GM19468 (cell line): ENCODE data around the gene VEGFD.

Experiments used
- ATAC-seq: cut with Tn5 transposase; IDR thresholded peaks from one replicate; pipeline ENCODE4 v1.9.1; 2021; ENCODE audit warnings: mild to moderate bottlenecking, moderate library complexity, moderate number of reproducible peaks; ENCODE audit not compliant: unreplicated experiment; ENCODE audit errors: extremely low read depth

Gene VEGFD

GRCh38 chrX:15384304-15384703 is at the start of gene VEGFD:
Gene VEGFD, minus strand, starts transcription at chrX:15384413. Its CDS starts 467 bp downstream, at chrX:15383946.
- no peak for ATAC-seq

- ATAC-seq = no peak
Observed at GRCh38 chrX:15430584-15430983, 46.4 kb upstream of the VEGFD start.

DNA sequence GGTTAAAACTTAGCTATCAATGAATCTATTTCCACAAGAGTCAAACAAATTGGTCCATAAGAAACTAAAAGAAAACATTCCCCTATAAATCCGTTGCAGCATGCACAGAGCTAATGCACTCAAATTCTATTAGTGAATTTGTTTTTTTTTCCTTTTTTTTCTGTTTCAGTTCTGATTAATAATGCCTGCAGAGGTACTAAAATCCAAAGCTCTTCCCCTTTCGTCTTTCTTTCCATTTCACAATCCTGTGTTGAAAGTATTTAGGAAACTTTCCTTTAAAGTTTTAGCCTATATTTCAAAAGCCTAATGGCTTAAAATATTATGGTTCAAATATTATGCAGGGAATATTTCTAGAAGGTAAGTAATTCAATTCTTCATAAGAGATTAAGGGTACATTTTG is 45.9 kb upstream of the VEGFD start:
- no peak for ATAC-seq

- ATAC-seq = no peak
Observed at GRCh38 chrX:15425024-15425423, 40.8 kb upstream of the VEGFD start.

GRCh38 chrX:15418707-15419181 is 34.5 kb upstream of the VEGFD start:
- ATAC-seq = no peak

GRCh38 chrX:15418041-15418706 is 34.0 kb upstream of the VEGFD start:
- ATAC-seq = no peak

DNA sequence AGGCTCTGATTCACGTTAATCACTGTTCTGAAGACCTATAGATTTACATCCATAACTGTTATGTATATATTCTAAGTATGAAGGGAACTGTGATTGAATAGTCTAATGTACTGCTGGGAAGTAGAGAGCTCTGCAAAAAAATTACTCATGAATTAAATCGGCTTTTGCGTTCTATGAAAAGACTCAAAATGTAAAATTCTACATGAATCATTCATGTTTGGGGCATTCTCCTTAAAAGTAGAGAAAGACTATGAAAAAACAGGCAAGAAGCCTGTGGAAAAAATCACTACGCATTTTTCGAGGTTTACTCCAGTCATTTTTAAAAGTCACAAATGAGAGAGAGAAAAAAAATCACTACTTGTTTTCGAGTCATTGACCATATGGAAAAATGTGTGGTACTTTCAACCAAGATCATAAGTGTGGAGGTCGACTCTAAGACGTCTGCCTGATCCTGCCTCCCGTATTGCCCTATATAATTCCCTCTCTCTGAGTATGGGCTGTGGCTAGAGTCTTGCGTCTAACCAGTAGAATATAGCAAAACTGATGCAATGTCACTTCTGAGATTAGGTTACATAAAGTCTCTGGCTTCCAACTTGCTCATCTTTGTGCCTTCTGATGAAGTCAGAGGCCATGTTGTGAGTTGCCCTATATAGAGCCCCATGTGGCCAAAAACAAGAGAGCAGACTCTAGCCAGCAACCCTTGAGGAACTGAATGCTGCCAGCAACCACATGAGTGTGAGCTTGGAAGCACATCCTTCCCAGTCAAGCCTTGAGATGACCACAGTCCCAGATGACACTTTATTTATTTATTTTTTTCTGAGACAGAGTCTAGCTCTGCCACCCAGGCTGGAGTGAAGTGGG is 32.1 kb upstream of the VEGFD start:
- no peak for ATAC-seq

DNA sequence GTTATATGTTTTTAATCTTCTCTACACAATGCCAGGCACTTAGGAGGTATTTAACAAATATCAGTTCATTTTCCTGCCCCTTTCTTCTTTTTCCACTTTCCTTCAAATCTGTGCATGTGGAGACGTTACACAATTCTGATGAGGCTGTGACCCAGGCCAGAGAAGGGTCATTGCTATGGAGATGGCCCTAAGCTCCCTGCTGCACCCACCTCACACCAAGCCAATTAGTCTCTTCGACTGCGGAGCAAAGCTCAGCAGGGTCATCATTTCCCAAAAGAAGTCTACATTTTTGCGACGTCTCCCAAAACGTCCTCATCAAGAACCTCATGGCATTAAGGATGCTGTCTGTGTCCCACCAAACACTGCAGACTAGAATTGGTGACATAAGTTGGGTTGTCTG is 28.9 kb upstream of the VEGFD start:
- ATAC-seq = no peak

- no peak for ATAC-seq
Observed at GRCh38 chrX:15410947-15411346, 26.7 kb upstream of the VEGFD start.

DNA sequence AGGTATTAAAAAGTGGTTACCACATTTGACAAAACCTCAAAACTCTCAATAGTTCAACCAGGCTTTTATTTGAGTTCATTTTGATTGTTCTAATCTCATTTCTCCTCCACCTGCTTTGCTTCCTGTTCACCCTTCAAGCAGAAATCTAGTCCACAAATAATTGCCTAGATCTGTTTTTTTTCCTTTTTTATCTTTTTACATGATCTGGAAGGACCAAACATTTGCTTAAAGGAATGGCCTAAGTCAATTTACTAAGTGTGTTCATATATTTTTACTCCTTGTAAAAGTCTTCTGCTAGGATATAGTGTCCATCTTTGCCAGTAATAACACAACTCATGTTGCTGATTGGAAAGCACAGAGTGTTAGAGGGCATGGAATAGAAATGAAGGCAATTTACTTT is 26.2 kb upstream of the VEGFD start:
- no peak for ATAC-seq

DNA sequence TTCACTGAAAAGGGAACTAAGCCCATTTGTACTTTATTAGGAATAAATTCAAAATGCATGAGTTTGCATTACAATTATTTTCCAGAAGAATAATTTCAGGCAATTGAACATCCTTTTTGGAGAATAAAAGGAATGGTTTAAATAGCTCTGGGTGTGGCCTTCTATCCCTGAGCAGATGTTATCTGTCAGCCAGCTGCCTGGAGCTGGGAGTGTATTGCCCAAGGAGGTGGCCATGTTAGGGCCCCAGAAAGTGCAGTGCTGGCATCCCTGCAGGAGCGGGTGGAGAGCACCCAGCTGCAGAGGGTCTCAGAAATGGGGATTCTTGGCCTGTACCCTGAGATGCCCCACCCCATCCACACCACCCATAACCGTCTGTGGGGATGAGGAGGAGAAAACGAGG is 21.6 kb upstream of the VEGFD start:
- ATAC-seq = no peak

DNA sequence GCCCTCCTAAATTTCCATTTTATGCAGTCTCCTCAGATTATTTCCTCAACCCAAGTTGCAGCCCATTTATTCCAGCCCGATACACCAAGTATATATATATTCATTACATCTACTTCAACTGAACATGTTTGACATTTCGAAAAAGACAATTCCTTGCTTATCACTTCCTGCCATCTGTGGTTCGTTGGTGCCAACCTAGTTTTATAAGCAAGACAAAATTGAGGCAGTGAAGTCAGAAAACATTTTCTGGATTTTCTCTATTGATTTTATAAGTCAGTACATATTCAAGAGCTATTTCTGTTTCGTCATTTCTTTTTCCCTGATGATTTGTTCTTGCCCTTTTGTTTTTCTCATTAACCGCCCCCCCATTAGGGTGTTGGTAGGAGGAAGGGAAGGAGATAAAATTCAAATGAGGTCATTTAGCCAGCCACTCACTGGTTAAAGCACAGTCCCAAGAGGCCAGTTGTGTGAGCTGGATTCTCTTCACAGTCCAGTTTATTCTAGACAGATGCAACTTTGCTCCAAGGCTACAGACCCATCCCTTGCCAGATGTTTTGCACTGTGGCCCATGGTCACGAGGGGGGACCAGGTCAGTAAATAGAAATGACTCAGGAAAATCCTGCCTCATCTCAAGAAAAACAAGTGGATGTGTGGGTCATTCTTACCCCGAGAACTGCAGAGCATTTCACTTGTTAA is 20.3 kb upstream of the VEGFD start:
- no peak for ATAC-seq

DNA sequence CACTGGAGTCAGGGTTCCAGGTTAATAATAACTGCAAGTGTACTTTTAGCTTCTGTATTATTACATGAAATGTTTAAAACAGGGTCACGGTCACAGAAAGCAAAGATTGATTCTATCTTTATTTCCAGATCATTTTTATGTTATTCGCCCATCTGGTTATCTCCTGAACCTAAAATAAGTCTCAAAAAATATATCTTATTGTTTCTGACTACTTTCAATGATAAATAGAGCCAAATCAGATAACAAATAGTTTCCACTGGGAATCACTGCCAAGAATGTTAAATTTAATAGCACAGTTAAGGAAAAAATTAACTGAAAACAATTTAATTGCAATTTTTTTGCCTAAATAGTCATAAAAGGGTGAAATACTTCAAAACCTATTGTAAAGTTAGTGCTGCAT is 17.2 kb upstream of the VEGFD start:
- no peak for ATAC-seq

- no peak for ATAC-seq
Observed at GRCh38 chrX:15399962-15400391, 15.8 kb upstream of the VEGFD start.

DNA sequence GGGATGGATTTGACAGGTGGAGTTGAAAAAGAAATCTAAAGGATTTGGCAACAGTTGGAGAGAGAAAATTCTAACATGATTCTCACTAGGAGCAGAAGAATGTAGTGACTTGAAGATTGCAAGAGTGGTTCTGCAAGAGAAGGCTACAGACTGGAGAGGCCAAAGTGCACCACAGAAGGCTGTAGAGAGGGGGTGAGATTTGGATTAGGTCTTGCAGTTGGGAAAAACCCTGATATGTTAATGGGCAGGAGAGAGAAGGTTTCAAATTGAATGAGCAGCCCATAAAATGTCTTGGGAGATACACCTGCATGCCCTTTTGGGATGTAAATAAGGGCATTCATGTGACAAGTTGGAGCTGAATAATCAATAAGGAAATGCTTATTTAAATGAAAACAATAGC is 14.7 kb upstream of the VEGFD start:
- ATAC-seq = no peak

GRCh38 chrX:15395789-15396188 is 11.6 kb upstream of the VEGFD start:
- no peak for ATAC-seq

DNA sequence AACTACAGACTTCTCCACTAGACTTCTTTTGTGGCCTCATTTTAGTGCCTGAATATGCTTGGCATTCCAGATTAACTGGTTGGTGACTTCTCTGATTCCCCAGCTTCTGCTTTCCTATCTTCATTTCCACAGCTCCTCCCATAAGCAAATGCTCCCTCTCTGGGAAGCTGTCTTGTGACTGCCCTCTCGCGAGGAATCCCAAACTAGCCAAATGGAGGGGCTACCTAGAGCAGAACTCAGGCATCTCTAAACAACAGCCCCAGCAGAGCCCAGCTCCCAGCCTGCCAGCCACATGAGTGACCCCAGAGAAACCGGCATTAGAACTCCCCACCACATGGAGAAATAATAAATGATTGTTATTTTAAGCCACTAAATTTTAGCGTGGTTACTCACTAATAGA is 7.6 kb upstream of the VEGFD start:
- no peak for ATAC-seq

DNA sequence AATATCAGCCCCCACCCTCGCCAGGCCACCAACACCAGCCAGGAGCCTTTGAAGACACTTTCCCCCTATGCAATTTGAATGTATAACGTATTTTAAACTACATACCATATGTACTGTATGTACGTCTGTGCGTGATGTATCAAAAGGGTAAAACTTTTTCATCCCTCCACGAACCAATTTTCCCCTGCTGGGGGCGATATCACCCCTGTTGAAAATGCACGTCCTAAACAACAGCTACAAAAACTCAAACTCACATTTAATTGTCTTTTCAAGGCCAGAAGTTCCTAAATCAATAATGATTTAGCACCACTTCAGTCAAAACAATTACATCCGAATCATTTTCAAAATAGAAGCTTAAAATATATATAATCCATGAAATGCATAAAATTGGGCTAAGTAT is 1.4 kb downstream of the VEGFD start:
- no peak for ATAC-seq

DNA sequence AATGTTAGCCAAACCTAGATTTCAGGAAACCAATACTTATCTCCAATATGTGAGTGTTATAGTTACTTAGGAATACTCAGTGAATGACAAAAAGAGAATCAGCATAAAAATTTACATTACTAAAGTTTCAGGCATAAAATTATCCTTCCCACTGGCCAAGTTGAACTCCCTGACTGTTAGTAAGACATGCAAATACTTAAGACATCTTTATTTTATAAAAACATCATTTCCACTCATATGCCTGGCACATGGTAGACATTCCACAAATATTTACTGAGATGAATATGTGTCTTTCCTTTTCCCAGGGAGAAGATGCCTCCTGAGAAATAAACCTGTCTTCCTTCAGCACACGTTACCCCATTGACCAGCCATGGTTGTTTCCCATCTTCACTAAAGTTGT is 7.3 kb downstream of the VEGFD start:
- no peak for ATAC-seq

GRCh38 chrX:15373976-15374375 is 10.2 kb downstream of the VEGFD start:
- ATAC-seq = no peak
